Measurements from ENCODE around the gene DNAJC8.
A peak's percentile ranks its signal among the peaks of the same experiment; 100 is the strongest.

DNAJC8 gene

DNA sequence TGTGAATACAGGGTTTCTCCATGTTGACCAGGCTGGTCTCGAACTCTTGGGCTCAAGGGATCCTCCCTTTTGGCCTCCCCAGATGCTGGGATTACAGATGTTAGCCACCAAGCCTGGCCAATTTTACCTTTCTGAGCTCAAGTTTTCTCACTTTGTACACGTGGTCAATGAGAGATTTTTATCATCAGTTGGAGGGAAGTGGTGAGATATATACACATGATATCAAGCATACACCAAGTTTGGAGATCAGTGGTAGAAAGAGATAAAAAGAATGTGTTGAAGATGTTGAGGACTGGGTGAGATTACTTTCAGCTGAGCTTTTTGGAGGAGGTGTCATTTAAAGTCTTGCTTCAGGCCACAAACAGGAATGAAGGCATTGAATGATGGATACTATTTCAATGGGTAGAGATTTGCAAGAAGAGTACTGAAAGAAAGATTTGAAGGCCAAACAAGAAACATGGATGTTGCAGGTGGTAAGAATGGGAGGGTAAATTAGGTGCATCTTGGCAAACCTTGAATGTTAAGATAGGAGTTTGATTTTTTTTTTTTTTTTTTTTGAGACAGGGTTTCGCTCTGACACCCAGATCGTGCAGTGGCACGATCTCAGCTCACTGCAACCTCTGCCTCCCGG, 23.5 kb upstream of the DNAJC8 start:
- peaks cover 7% of the 10 kb centered on the region for H3K36me3 ChIP-seq (ENCODE audit: low read depth)
- H3K27me3 ChIP-seq (ENCODE audit: insufficient read depth, poor library complexity, severe bottlenecking), result no peaks in the 10 kb centered on the region
- no peaks in the 10 kb centered on the region for H3K9me3 ChIP-seq (ENCODE audit: severe bottlenecking)
- no peak overlapping the region for H3K4me3 ChIP-seq (ENCODE audit: severe bottlenecking)
- no peak overlapping the region for H3K27ac ChIP-seq (ENCODE audit: poor library complexity, severe bottlenecking)
- TF ChIP-seq, protein P1, sequence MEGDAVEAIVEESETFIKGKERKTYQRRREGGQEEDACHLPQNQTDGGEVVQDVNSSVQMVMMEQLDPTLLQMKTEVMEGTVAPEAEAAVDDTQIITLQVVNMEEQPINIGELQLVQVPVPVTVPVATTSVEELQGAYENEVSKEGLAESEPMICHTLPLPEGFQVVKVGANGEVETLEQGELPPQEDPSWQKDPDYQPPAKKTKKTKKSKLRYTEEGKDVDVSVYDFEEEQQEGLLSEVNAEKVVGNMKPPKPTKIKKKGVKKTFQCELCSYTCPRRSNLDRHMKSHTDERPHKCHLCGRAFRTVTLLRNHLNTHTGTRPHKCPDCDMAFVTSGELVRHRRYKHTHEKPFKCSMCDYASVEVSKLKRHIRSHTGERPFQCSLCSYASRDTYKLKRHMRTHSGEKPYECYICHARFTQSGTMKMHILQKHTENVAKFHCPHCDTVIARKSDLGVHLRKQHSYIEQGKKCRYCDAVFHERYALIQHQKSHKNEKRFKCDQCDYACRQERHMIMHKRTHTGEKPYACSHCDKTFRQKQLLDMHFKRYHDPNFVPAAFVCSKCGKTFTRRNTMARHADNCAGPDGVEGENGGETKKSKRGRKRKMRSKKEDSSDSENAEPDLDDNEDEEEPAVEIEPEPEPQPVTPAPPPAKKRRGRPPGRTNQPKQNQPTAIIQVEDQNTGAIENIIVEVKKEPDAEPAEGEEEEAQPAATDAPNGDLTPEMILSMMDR (IDR thresholded peaks at IDR 0.05; ENCODE audit: poor library complexity, severe bottlenecking), result no peak
- ATAC-seq (ENCODE audit: low read depth), result no peak
- peaks cover 13% of the 10 kb centered on the region for H3K4me1 ChIP-seq (ENCODE audit: insufficient read depth, poor library complexity, severe bottlenecking)
- DNase-seq (ENCODE audit: low spot score), result no peak

DNA sequence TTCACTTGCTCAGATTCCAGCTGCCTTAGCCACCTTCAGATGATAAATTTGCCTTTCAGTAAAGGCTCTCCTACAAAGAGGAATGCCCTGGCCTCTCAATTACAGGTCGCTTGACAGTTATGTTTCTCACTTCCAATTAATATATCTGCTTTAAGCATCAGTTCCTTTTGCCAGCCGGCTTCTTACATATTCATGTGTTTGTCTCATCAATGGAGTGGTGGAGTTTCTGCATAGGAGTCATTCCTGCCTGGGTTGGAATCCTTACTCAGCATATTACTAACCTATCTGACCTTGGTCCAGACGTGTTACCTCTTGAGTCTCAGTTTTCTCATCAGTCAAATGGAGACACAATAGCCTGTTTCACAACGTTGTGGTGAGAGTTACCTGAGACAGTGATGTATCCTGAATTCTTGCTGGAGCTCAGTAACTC, 17.1 kb upstream of the DNAJC8 start:
- no peaks in the 10 kb centered on the region for H3K9me3 ChIP-seq (ENCODE audit: severe bottlenecking)
- no peak for ATAC-seq (ENCODE audit: low read depth)
- H3K27me3 ChIP-seq (ENCODE audit: insufficient read depth, poor library complexity, severe bottlenecking), result no peaks in the 10 kb centered on the region
- TF ChIP-seq, protein P1 (IDR thresholded peaks at IDR 0.05; ENCODE audit: poor library complexity, severe bottlenecking), result no peak
- H3K4me1 ChIP-seq (ENCODE audit: insufficient read depth, poor library complexity, severe bottlenecking), result peaks cover 34% of the 10 kb centered on the region
- DNase-seq (ENCODE audit: low spot score), result no peak
- H3K36me3 ChIP-seq (ENCODE audit: low read depth), result no peaks in the 10 kb centered on the region
- no peak overlapping the region for H3K4me3 ChIP-seq (ENCODE audit: severe bottlenecking)
- peak overlapping the region; percentile 86 for H3K27ac ChIP-seq (ENCODE audit: poor library complexity, severe bottlenecking)

DNA sequence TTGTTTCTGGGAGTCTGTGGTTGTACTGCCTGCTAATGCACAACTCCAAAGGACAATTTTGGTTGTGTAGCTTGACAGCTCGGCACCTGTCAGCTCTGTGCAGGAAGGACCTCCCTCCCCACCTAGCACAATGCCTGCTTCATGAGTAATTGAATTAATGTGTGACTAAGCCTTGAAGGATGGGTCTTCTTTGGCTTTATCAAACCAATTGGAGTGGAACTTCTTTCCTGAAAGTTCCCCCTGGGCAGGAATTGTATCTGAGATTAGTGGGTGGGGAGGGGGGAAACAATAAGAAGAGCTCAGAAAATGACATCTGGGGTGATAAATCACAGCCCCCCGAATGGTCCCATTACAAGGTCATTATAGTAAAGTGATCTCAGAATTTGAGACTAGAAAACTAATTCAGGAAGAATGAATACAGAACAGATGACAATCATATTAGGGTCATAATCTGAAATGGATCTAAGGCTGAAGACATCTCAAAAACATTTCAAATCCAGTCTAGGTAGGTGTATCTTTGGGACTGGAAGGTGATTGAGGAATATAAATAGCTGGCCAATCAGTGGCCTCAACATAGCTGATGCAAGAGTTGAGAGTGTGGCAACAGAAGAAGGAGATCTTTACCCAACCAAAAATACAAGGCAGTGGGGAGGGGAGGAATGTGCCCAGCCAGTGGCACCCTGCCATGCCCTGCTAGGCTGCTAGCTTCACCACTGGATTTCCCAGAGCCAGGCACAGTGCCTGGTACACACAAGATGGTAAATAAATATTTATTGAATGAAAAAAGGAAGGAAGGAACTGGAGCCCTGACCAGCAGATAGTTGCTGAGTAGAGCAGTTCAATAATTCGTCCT, 16.4 kb upstream of the DNAJC8 start:
- Histone ChIP-seq H3K27ac (ENCODE audit: poor library complexity, severe bottlenecking) (peak overlapping the region; percentile 86), H3K4me1 (ENCODE audit: insufficient read depth, poor library complexity, severe bottlenecking) (peaks cover 34% of the 10 kb centered on the region), H3K36me3 (ENCODE audit: low read depth) (no peaks in the 10 kb centered on the region), H3K9me3 (ENCODE audit: severe bottlenecking) (no peaks in the 10 kb centered on the region), H3K4me3 (ENCODE audit: severe bottlenecking) (no peak overlapping the region), H3K27me3 (ENCODE audit: insufficient read depth, poor library complexity, severe bottlenecking) (no peaks in the 10 kb centered on the region)
- DNase-seq (ENCODE audit: low spot score), result no peak
- TF ChIP-seq, protein P1 (IDR thresholded peaks at IDR 0.05; ENCODE audit: poor library complexity, severe bottlenecking), result no peak
- peak; percentile 74 for ATAC-seq (ENCODE audit: low read depth)

DNA sequence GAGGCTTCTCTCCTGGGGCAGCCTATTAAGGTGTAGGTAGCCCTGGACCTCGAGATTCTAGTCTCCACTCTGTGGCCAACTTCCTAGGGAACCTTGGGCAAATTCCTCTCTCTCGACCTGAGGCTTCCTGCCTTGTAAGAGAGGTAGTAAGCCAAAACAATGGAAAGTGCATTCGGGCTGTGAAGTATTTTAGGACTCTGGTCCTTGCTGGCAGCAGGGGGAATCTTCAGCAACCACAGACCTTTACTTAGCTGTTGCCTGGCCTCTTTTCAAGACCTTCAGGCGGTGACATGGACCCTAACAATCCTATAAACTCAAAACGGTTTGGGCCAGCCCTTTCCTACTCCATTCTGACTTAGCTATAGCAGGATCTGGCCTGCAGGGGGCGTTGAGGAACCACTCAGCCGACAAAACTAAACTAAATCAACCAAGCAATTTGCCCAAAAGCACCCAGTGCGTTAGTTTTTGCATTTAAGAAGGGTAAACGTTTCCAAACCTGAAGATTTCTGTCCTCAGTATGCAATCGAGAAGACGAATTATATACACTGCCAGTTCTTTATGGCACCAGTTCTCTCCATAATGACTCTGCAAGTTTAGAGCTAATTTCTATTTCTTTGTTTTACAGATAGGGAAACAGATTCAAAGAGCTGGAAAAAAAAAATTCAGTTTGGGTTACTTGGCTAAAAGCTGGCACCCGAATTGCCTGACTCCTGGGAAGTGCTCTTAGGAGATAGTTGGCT, 15.6 kb upstream of the DNAJC8 start:
- Histone ChIP-seq H3K9me3 (ENCODE audit: severe bottlenecking) (no peaks in the 10 kb centered on the region), H3K27ac (ENCODE audit: poor library complexity, severe bottlenecking) (peak overlapping the region; percentile 86), H3K4me3 (ENCODE audit: severe bottlenecking) (no peak overlapping the region), H3K4me1 (ENCODE audit: insufficient read depth, poor library complexity, severe bottlenecking) (peaks cover 37% of the 10 kb centered on the region), H3K27me3 (ENCODE audit: insufficient read depth, poor library complexity, severe bottlenecking) (no peaks in the 10 kb centered on the region), H3K36me3 (ENCODE audit: low read depth) (no peaks in the 10 kb centered on the region)
- peak; percentile 30 for ATAC-seq (ENCODE audit: low read depth)
- TF ChIP-seq, protein P1 (IDR thresholded peaks at IDR 0.05; ENCODE audit: poor library complexity, severe bottlenecking), result peak; percentile 95
- DNase-seq (ENCODE audit: low spot score), result no peak
